GM12801 (cell line): ENCODE data around the gene MMP15.

Experiments
- CTCF ChIP-seq: IDR thresholded peaks from one replicate; pipeline ENCODE4 v1.5.1; 2011; ENCODE audit warnings: control low read depth; ENCODE audit not compliant: insufficient read length; ENCODE audit errors: extremely low read depth

MMP15 gene

GRCh38 chr16:58037365-58038057 lies 12.0 kb downstream of the MMP15 start:
- no peak for TF ChIP-seq CTCF

GRCh38 chr16:58038219-58038641 lies 12.7 kb downstream of the MMP15 start:
- TF ChIP-seq CTCF = no peak

- no peak for TF ChIP-seq CTCF
These were observed 14.4 kb downstream of the MMP15 start for GRCh38 chr16:58039829-58040495.

GRCh38 chr16:58040496-58040846 lies 14.9 kb downstream of the MMP15 start:
- no peak for TF ChIP-seq CTCF

GRCh38 chr16:58040945-58041627 lies 15.5 kb downstream of the MMP15 start:
- no peak for TF ChIP-seq CTCF

GRCh38 chr16:58041628-58041955 lies 16.0 kb downstream of the MMP15 start:
- no peak for TF ChIP-seq CTCF

GRCh38 chr16:58042001-58042885 lies 16.7 kb downstream of the MMP15 start:
- TF ChIP-seq CTCF = no peak
